ENCODE data around the gene C1QTNF5.

C1QTNF5 gene

GRCh38 chr11:119316016-119316728 is 24.5 kb downstream of the C1QTNF5 start:
- no peak for DNase-seq

- DNase-seq, result peak; percentile 45 to 51
Observed at GRCh38 chr11:119315131-119316015, 25.3 kb downstream of the C1QTNF5 start.

GRCh38 chr11:119314726-119315125 is 26.0 kb downstream of the C1QTNF5 start:
- DNase-seq, result no peak

GRCh38 chr11:119310682-119311052 is 30.0 kb downstream of the C1QTNF5 start:
- DNase-seq, result no peak

GRCh38 chr11:119309953-119310681 is 30.6 kb downstream of the C1QTNF5 start:
- no peak for DNase-seq

- no peak for DNase-seq
Observed at GRCh38 chr11:119309411-119309810, 31.3 kb downstream of the C1QTNF5 start.

GRCh38 chr11:119307974-119308373 is 32.7 kb downstream of the C1QTNF5 start:
- DNase-seq, result no peak

- no peak for DNase-seq
Observed at GRCh38 chr11:119307219-119307618, 33.5 kb downstream of the C1QTNF5 start.

- peak; percentile 17 to 62 for DNase-seq
Observed at GRCh38 chr11:119306373-119306890, 34.3 kb downstream of the C1QTNF5 start.

- no peak for DNase-seq
Observed at GRCh38 chr11:119305556-119306372, 34.9 kb downstream of the C1QTNF5 start.

GRCh38 chr11:119303227-119303718 is 37.4 kb downstream of the C1QTNF5 start:
- DNase-seq, result no peak

- DNase-seq, result no peak
Observed at GRCh38 chr11:119300198-119300964, 40.3 kb downstream of the C1QTNF5 start.

- DNase-seq, result no peak
Observed at GRCh38 chr11:119299416-119299815, 41.3 kb downstream of the C1QTNF5 start.

GRCh38 chr11:119298726-119299125 is 42.0 kb downstream of the C1QTNF5 start:
- DNase-seq, result no peak

GRCh38 chr11:119297938-119298337 is 42.7 kb downstream of the C1QTNF5 start:
- DNase-seq, result no peak

GRCh38 chr11:119295178-119295577 is 45.5 kb downstream of the C1QTNF5 start:
- no peak for DNase-seq

- DNase-seq, result no peak
Observed at GRCh38 chr11:119293461-119293860, 47.2 kb downstream of the C1QTNF5 start.

- no peak for DNase-seq
Observed at GRCh38 chr11:119290894-119291497, 49.7 kb downstream of the C1QTNF5 start.

Data from CD4-positive, alpha-beta T cell treated with Interleukin-1 beta for 1 hour (primary cell).